NCI-H2107 treated with DMSO at 0.1 percent for 48 hours (cell line): Measurements from ENCODE around the gene AUTS2.
"Not testable (repeated sequence)": the region's sequence is repeated elsewhere in the genome, so short reads cannot be mapped to it uniquely, and the experiment has no call there.

Experiments used
- DNase-seq: peaks from one replicate; lab custom pipeline; 2025; ENCODE audit not compliant: unreplicated experiment; lab: John Stamatoyannopoulos, UW

The AUTS2 gene

DNA sequence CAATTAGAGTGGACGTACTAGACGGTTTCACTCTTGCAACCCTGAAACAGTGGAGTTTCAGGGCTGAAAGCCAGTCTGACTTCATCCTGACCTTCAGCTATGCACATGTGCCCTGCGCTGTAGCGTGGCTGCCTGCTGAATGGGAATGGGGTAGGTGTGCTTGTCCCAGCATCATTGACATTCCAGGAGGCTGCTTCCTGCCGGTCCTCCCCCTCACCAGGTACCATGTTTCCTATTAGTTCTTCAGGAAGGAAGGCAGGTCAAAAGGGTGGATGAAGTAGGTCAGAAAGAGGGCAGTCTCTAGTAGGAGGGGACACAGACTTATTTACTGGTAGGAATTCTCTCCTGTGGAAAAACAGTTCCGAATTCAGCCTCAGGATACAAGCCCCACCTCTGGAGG lies 981.9 kb downstream of the AUTS2 start:
- no peak for DNase-seq

DNA sequence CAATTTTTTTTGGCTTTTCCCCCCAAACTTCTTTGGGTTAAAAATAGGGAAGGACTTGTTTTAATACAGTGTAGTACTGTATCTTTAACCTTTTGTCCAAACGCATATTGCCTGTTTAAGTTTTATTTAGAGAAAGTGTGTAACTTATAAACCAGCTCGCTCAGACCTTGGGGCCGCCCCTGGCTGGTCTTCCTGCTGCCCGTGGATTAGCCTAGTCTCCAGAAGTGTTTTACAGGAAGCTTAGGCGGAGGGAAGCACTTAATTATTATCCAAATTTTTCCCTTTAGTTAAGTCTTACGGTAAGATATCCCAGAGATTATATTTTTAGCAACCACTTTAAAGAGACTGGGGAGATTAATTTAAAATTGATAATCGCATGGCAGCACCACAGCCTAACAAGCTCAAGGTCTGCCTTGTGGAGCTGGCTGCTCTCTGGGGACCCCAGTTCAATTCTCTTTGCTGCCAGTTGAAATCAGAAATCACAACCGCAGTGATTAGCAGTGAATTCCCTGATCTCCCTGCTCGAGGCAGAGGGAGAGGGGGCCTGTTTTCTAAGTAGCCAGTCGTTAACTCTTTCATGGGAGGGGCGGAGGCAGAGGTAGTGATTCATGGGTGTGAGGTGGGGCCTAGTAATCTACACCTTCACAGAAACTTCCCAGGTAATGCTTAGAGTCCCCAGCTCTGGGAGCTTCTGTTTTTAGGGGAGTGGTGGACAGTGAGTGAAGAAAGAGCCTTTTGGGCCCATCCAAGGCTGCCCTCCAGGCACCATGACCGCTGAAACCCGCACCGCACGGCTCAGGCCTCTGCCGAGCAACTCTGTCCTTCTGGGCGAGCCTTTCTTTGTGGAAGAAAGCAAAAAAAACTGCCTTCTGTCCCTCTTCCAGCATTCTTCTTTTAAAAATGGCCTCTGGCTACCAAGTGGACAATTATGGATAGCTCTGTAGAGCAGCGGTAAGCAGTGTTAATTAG lies 984.9 kb downstream of the AUTS2 start:
- no peak for DNase-seq

- DNase-seq = peak; percentile 60
These were observed 985.9 kb downstream of the AUTS2 start for GRCh38 chr7:70583965-70584883.

GRCh38 chr7:70585071-70585470 lies 986.8 kb downstream of the AUTS2 start:
- no peak for DNase-seq

DNA sequence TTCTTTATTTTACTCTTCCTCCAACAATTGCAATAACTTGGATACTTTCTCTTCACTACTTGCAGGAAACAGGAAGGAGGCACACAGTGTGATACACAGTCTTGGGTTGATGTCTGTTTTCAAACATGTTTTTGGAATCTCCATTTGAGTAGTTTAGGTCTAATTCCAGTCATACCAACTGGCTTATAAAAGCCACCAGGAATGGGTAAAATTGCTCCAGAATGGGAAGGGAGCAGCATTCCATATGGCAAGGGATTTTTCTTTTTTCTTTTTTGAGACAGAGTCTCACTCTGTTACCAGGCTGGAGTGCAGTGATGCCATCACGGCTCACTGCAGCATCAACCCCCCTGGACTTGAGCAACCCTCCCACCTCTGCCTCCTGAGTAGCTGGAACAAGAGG lies 988.5 kb downstream of the AUTS2 start:
- no peak for DNase-seq

DNA sequence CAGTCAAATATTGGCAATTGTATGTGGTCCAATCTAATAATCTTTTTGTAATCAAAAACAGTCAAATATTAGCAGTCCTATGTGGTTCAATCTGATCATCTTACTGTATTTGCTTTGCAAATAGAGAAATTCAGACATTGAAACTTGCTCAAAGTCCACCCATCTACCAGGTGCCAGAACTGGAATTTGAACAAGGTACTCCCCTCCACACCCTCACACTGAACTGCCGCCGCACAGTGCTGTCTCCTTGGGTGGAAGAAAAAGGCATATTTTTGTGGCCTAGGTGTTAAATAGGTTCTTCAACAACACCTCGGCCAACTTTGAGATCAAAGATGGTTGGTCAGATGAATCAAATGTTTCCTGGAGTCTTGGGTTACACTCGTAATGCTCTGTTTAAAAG lies 989.5 kb downstream of the AUTS2 start:
- no peak for DNase-seq

DNA sequence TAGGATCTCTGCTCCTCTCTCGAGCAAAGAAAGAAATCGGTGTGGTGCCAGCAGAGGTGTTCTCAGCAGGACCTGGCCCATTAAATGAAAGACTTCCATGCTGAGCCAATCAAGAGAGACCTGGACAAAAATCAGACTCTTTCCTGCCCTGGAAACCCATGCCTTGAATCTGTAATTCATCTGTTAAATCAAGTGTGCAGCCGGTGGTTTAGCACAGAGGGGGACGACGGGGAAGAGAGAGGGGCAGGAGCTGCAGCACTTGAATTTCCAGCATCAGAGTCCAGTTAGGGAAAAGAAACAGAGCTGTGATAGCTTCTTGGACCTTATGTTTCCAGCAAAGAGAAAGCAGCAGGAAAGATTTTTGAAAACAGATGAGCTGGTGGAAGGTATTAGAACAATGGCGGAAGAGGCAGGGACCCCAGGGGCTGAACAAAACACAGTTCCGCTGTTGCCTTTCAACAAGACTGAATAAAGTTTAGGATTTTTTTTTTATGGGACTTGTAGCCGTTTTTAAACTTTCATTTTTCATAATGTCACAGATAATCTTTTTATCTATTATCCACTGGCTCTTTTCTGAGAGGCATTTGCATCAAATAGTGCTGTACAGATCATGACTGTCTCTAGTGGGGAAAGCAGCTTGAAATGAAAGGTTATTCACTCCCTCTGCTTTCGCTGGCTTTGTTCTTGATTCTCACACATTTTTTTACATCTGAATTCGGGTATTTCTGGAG lies 990.1 kb downstream of the AUTS2 start:
- DNase-seq = no peak

DNA sequence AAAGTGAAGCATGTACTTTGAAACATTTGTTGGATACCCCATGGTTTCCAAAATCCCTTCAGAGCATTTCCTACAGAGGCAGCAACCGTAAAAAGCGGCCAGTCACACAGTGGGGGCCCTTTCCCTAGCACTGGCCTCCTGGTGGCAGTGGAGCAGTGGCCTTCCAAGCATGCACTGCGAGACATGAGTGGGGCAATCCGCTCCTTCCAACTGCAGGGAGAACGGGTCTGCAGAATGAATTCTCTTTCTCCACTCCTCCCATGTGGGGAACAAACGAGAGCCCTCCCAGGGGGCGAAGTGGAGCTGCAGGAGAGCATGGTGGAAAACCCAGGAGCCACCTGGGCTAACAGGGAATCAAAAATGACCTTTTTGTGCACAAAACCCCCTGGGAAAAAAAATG lies 990.7 kb downstream of the AUTS2 start:
- DNase-seq = no peak

GRCh38 chr7:70589590-70589989 lies 991.3 kb downstream of the AUTS2 start:
- DNase-seq = no peak

- no peak for DNase-seq
These were observed 992.0 kb downstream of the AUTS2 start for GRCh38 chr7:70590126-70590854.

DNA sequence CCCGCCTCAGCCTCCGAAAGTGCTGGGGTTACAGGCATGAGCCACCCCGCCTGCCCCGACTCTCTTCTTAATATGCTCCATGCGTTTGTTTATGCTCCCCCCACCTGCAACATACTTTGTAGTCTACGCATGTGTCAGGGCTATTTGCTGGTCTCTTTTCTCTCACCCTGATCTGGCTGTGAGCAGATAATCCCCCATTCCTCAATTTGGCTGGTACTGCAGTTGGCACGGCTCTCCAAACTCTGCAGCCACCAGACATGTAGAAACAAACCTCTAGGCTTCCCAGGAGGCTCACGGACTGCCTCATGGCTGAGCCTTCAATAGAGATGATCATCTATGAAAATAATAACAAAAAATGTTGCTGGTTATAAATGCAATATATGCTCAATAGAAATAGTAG lies 993.4 kb downstream of the AUTS2 start:
- DNase-seq = no peak

GRCh38 chr7:70592171-70592570 lies 993.9 kb downstream of the AUTS2 start:
- no peak for DNase-seq

- no peak for DNase-seq
These were observed 995.9 kb downstream of the AUTS2 start for GRCh38 chr7:70594170-70594569.

- not testable (repeated sequence) for DNase-seq
These were observed 996.6 kb downstream of the AUTS2 start for GRCh38 chr7:70594885-70595284.

DNA sequence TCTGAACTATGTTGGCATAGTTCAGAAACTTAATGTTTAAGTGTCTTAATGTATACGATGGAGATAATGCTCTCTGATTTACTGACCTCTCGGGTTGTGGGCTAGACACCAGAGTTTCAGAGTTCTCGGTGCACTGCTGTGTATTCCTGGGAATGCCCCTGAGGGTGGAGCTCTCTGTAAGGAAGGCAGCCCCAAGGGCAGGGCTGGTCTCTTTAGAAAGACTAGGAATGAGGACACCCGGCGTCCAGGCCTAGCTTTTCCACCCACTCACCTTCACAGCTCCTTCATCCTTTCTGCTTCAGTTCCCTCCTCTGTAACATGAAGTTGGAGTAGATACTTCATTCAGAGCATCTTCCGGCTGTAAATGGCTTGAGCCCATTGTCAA lies 997.1 kb downstream of the AUTS2 start:
- no peak for DNase-seq

DNA sequence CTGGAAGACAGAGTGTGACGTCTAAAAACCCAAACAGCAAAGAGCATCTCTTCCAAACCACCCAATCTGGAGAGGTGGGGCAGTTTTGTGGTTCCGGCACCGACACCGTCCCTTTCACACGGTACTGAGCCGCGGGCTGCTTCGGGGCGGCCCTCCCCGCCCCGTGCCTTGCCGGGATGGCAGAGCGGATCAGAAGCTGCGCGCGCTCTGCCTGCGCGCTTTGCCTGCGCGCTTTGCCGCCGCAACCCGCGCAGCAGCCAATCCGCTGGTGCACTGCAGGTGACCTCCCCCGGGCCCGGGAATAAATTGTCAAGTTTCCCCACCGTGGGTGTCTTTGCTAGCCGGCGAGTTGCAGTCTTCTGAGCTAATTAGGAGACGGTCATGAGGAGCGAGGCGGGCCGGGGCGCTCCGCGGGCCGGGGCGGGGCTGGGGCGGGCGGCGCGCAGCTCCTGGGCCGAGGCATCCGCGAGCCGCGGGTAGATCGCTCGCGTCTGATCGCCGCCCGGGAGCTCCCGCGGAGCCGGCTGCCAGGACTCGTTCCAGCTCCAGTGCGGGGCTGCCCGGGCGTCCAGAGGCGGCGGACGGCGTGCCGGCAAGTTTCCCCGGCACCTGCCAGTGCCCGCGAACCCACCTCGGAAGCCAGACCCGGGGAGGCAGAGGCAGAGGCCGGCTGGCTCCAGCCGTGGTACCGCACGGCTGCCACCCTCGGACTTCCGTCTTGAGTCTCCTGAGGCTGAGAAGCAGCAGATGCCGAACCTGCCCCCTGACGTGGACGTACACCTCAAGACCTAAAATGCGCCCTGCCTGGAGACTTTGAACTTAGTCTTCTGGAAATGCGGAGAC lies 997.7 kb downstream of the AUTS2 start:
- DNase-seq = no peak

- DNase-seq = no peak
These were observed 998.3 kb downstream of the AUTS2 start for GRCh38 chr7:70596598-70596913.

DNA sequence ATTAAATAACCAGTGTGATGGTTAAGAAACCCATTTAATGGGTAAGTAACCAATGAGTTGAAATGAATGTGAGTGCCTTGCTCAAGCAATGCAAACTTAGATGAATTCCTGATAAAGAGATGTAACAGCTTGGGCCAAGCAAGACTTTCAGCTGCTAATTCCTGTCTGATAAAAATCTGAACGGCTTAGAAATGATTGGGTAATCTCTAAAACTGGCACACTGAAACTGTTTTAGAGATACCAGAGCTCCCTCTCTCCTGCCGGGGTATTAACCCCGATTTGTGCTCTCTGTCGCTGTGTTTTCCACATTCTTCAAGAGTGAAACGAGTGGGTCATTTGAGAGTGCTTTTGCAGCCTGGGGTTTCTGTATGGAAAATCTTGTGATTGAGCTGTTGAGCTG lies 998.8 kb downstream of the AUTS2 start:
- no peak for DNase-seq

- DNase-seq = peak; percentile 85
These were observed 1000.7 kb downstream of the AUTS2 start for GRCh38 chr7:70598976-70599375.
